ENCODE results near the gene TCF4.

GRCh38 chr18:55609160-55609825, 21.3 kb upstream of the TCF4 start:
- TF ChIP-seq CTCF (IDR thresholded peaks at IDR 0.05; ENCODE audit: insufficient read depth, low read depth, low read length), result no peak
- TF ChIP-seq EZH2 (IDR thresholded peaks at IDR 0.05; ENCODE audit: insufficient read depth, low read length), result no peak
